Measurements from ENCODE around the gene CEP120.
"Not testable (repeated sequence)": the region's sequence is repeated elsewhere in the genome, so short reads cannot be mapped to it uniquely, and the experiment has no call there.

Gene CEP120

DNA sequence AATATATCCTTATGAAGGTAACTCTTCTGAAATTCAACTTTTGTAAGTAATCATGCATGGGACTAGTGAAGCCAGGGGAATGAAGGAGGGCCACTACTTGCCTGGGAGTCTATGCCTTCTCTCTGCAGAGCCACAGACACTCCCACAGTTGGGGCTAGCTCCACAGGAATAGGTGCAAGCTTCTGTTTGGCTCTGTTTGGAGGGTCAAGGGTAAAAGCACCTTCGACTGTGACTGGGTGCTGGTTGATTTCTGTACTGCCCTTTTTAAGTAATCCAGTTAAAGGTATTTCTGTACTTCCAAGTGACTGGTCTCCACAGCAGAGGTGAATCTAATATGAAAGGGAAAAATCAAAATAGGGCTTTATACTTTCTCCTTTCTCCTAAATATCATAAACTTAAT is 32.2 kb downstream of the CEP120 start:
- in situ Hi-C loops (cut with HindIII; ENCODE audit: low sequenced_read_pairs): no loop called here

DNA sequence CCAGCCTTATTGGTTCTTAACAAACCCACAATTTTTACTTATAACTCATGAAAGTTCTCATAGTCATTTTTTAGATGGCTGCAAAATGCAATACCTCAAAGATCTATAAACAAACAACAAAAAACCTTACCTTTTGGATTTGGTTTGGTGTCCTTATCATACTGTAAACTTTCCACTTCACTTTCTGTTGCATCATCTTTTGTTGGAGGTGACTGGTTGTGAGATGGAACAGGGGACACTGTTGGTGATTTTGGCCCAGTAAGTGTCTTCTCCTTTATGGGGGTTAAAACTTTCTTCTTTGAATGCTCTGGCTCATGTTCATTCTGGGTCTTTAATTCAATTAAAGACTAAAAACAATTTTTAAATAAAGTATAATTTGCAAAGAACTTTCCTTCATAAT is 33.4 kb downstream of the CEP120 start:
- in situ Hi-C loops (cut with HindIII; ENCODE audit: low sequenced_read_pairs): no loop called here

- in situ Hi-C loops (cut with HindIII; ENCODE audit: low sequenced_read_pairs): no loop called here
These were observed 35.9 kb downstream of the CEP120 start for GRCh38 chr5:123387313-123387712.

DNA sequence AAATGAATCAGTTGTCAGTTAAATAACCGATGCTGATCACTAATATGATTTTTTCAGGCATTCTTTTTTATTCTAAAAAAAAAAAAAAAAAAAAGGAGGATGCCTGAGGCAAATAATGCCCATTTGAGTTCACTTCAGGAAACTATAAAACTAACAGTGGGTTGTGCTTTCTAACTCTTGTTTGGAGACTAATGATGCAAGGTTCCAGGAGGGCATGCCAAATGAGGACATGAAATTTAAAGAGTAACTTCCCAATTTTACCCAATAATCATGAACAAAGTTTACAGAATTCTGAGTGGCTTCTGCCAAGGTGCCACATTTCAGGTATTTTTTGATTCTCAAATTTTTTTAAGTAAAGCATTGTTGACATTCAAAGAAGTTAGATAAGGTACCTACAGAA is 41.0 kb downstream of the CEP120 start:
- in situ Hi-C loops (cut with HindIII; ENCODE audit: low sequenced_read_pairs): no loop called here

DNA sequence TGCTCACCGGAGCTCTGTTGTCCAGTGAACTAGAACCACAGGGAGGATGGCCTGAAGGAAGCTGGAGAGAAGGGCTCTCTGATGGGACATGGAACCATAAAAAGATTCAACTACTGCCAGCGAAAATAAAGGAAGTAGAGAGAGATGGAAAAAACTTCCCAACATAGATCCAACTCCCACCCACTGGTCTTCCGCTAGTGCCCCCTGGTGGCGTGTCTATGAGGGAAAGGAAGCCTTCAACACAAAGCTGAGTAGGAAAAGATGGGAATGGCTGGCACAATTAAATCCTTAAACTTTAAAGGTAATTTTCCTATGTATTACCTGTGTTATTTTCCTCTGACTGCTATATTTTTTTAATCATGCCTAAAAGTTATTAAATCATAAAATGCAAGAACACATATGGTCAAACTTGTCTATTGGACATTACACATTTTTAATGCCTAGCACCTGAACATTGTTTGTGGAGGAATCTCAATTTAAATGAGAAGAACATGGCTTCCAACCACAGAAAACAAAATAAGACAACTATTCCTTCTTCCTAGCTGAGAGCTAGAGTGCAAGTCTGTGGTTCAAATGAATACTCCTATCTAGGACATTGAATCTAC is 51.5 kb downstream of the CEP120 start:
- in situ Hi-C loops (cut with HindIII; ENCODE audit: low sequenced_read_pairs): no loop called here

GRCh38 chr5:123369371-123369968 is 53.7 kb downstream of the CEP120 start:
- in situ Hi-C loops (cut with HindIII; ENCODE audit: low sequenced_read_pairs): no loop called here

GRCh38 chr5:123367739-123368138 is 55.5 kb downstream of the CEP120 start:
- in situ Hi-C loops (cut with HindIII; ENCODE audit: low sequenced_read_pairs): no loop called here

- in situ Hi-C loops (cut with HindIII; ENCODE audit: low sequenced_read_pairs): no loop called here
These were observed 58.0 kb downstream of the CEP120 start for GRCh38 chr5:123365156-123365555.

GRCh38 chr5:123364441-123365155 is 58.6 kb downstream of the CEP120 start:
- in situ Hi-C loops (cut with HindIII; ENCODE audit: low sequenced_read_pairs): no loop called here

DNA sequence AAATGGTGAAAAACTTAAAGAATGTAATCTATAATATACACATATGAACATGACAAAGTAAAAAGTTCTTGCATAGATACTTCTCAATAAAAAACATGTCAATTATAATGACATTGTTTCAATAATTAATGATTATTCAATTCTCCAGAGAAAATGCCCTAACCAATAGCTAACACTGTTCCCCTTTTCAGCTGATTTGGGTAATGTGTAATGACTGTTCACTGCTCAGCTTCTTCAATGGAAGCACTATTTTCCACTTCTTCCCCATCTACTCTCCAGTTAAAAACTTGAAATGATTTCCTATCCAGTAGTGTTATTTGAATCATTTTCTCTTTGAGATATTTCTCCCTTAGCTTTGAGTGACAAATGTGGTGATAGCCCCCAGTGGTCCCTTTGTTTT is 62.3 kb downstream of the CEP120 start:
- in situ Hi-C loops (cut with HindIII; ENCODE audit: low sequenced_read_pairs): no loop called here

DNA sequence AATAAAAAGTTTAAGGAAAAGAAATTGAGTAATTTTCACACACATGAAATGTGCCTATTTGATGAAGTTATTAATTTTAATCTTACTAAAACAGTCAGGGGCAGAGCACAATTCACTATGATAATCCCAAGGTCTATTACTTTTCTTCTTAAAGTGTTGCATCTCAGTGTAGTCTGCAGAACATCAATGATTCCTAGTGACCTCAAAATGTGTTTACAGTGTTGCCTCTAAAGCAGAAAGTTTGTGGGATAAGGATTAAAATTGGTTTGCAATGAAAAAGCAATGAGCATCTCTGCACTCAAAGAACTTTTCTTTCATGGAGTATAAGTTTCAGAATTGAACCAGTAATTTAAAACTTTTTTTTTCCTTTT is 63.0 kb downstream of the CEP120 start:
- in situ Hi-C loops (cut with HindIII; ENCODE audit: low sequenced_read_pairs): no loop called here

GRCh38 chr5:123359454-123360200 is 63.6 kb downstream of the CEP120 start:
- in situ Hi-C loops (cut with HindIII; ENCODE audit: low sequenced_read_pairs): no loop called here

- in situ Hi-C loops (cut with HindIII; ENCODE audit: low sequenced_read_pairs): no loop called here
These were observed 64.5 kb downstream of the CEP120 start for GRCh38 chr5:123358751-123359150.

GRCh38 chr5:123358304-123358703 is 64.9 kb downstream of the CEP120 start:
- in situ Hi-C loops (cut with HindIII; ENCODE audit: low sequenced_read_pairs): no loop called here

DNA sequence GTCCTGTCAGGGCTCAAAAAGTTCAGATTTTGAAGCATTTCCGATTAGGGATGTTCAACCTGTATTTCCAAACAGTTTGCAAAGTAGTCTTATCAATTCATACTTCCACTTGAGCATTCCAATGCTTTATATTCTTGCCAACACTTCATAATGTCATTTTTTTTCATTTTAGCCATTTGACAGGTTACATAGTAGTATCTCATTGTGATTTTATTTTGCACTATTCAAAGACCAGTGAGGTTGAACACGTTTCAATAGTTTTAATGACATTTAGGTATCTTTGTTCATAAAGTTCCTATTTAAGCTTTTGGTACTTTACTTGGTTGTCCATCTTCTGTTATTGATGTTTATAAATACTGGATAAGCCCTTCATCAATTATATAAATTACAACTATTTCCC is 71.4 kb downstream of the CEP120 start:
- in situ Hi-C loops (cut with HindIII; ENCODE audit: low sequenced_read_pairs): no loop called here

- in situ Hi-C loops (cut with HindIII; ENCODE audit: low sequenced_read_pairs): no loop called here
These were observed 72.0 kb downstream of the CEP120 start for GRCh38 chr5:123351240-123351639.

GRCh38 chr5:123350742-123351141 is 72.5 kb downstream of the CEP120 start:
- in situ Hi-C loops (cut with HindIII; ENCODE audit: low sequenced_read_pairs): no loop called here

DNA sequence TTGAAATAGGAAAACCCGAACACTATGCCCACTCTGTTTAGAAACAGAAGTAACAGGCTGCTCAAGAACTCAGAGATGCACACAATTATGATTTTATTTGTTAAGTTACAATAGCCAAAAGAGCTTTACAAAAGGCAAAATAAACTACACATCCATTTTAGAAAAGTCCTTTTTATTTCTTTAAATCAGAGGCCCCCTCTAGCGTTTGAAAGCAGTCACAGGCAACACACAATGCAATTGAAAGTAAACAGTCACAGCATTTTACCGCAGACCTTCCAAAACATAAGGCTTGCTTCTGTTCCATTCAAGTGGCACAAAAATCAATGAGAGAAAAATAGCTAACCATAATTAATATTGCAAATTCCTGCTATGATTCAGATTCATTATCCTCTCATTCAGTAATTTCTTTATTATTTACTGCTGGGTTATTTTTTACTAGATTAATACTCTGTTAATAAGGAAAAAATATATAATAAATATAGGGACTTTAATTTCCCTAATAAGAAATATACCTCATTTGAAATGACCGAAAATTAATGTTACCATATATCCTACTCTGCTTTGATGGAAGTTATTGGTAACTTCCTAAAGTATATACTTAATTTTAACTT is 78.3 kb downstream of the CEP120 start:
- in situ Hi-C loops (cut with HindIII; ENCODE audit: low sequenced_read_pairs): no loop called here

DNA sequence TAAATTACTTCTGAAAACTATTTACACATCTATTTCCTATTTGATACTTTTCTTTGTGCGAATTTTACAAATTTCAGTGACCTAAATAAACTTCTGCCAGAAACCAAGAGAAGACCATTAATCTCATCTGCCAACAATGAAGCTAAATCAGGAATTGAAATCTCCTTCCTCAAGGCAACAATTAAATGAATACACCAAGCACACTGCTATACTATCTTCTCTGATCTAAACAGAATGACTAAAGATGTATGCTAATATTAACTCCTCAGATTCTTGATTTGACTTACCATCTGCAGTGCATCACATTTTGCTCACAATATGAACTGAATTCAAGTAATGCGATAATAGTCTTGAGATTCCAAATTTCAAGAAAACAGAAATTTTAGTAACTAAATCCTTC is 82.3 kb downstream of the CEP120 start:
- in situ Hi-C loops (cut with HindIII; ENCODE audit: low sequenced_read_pairs): no loop called here

GRCh38 chr5:123308377-123308776 is 114.8 kb downstream of the CEP120 start:
- in situ Hi-C loops (cut with HindIII; ENCODE audit: low sequenced_read_pairs): not testable (repeated sequence)

- in situ Hi-C loops (cut with HindIII; ENCODE audit: low sequenced_read_pairs): no loop called here
These were observed 117.5 kb downstream of the CEP120 start for GRCh38 chr5:123305751-123306150.
